Breast epithelium (tissue), 4 donors: ENCODE measurements around the gene GTPBP4. TPM values are rescaled to one million over a fixed set of nuclear protein-coding genes. Genes with fewer than 3 reads are reported as not detected.

Experiments used
- DNase-seq, 2 donors: peaks; one replicate each; pipeline ENCODE4 v3.0.0-alpha.2; 2019; ENCODE audit warnings: low spot score in 2 of 2
- H3K27ac ChIP-seq, 2 donors: fragments of 200-600 bp; sonication (generic) in 1 of 2; one replicate each; pipeline ENCODE4 v1.5.1; 2016 to 2019; ENCODE audit warnings: mild to moderate bottlenecking in 1 of 2
- H3K27me3 ChIP-seq, 2 donors: fragments of 200-600 bp; sonication (generic) in 1 of 2; one replicate each; pipeline versions ENCODE4 v1.5.1 to v1.6.0; 2017 to 2019; ENCODE audit warnings: control low read depth in 1 of 2, mild to moderate bottlenecking in 1 of 2
- H3K36me3 ChIP-seq: fragments of 200-600 bp; one replicate; pipeline ENCODE4 v1.5.1; 2019
- H3K4me1 ChIP-seq, 2 donors: fragments of 200-600 bp; sonication (generic); one replicate each; pipeline ENCODE4 v1.5.1; 2016 to 2019; ENCODE audit warnings: control low read depth in 1 of 2
- H3K4me3 ChIP-seq, 3 donors: fragments of 200-600 bp; sonication (generic); 1 replicate in 2 of 3; 2 replicates in 1 of 3; pipeline ENCODE4 v1.5.1; 2016 to 2019; ENCODE audit warnings: mild to moderate bottlenecking in 3 of 3, moderate library complexity in 2 of 3
- H3K9me3 ChIP-seq, 2 donors: fragments of 200-600 bp; sonication (generic) in 1 of 2; one replicate each; pipeline ENCODE4 v1.5.1; 2016 to 2019; ENCODE audit warnings: control low read depth in 1 of 2
- CTCF ChIP-seq, 3 donors: fragments of 450-650 bp; IDR thresholded peaks; one replicate each; pipeline ENCODE4 v1.5.1; 2016 to 2017; ENCODE audit warnings: antibody characterized with exemption in 3 of 3, mild to moderate bottlenecking in 3 of 3, moderate library complexity in 3 of 3
- POLR2A ChIP-seq: fragments of 450-650 bp; IDR thresholded peaks from one replicate; pipeline ENCODE4 v1.6.1; 2016; ENCODE audit warnings: antibody characterized with exemption, mild to moderate bottlenecking, moderate library complexity
- POLR2AphosphoS5 ChIP-seq, 3 donors: sonication (generic); formaldehyde crosslinking; IDR thresholded peaks; one replicate each; pipeline ENCODE4 v1.6.1; 2017; ENCODE audit warnings: antibody characterized with exemption in 3 of 3
- intact Hi-C: fragments of 100-400 bp; cut with DNase I; formaldehyde crosslinking; loops from one replicate; pipeline ENCODE4 v1.15.1; 2023; ENCODE audit warnings: low total_unique reads
- total RNA-seq, 3 donors: library from RNA; depleted of rRNA; stranded (reverse); fragments of >200 nt; gene quantifications; one replicate each; pipeline ENCODE4 v1.1.0, GENCODE V29; 2016

GTPBP4 gene
- total RNA-seq: 10 to 100 TPM; 32.6 to 51.2 (median 50.8) TPM

GRCh38 chr10:987870-988666 is at the start of gene GTPBP4:
GTPBP4 (plus strand) TSS chr10:988434; CDS start chr10:988480, 46 bp downstream.
- intact Hi-C loops: no loop called here
- Histone ChIP-seq H3K36me3 (no peaks in the 10 kb centered on the region), H3K27ac (peak within 1 kb of the TSS; percentile 89 to 93), H3K9me3 (no peaks in the 10 kb centered on the region), H3K4me1 (peaks cover 0 to 7% of the 10 kb centered on the region in 2 donors), H3K4me3 (peak within 1 kb of the TSS; percentile 74 to 94 (median 83)), H3K27me3 (no peaks in the 10 kb centered on the region)
- TF ChIP-seq CTCF (IDR thresholded peaks at IDR 0.05): no peak
- peak; percentile 56 for TF ChIP-seq POLR2A
- peak in 2 of 3 donors; percentile 75 to 78 for TF ChIP-seq POLR2AphosphoS5 (IDR thresholded peaks at IDR 0.05)
- peak; percentile 96 to 99 for DNase-seq

GRCh38 chr10:938941-939678 is 49.1 kb upstream of the GTPBP4 start:
- Histone ChIP-seq H3K4me1 (no peaks in the 10 kb centered on the region), H3K27me3 (no peaks in the 10 kb centered on the region), H3K36me3 (no peaks in the 10 kb centered on the region), H3K4me3 (no peak overlapping the region), H3K27ac (no peak overlapping the region), H3K9me3 (no peaks in the 10 kb centered on the region)
- no peak for DNase-seq
- no peak for TF ChIP-seq POLR2AphosphoS5 (IDR thresholded peaks at IDR 0.05)
- intact Hi-C loops: no loop called here

GRCh38 chr10:943334-944033 is 44.8 kb upstream of the GTPBP4 start:
- Histone ChIP-seq H3K9me3 (no peaks in the 10 kb centered on the region), H3K27ac (no peak overlapping the region), H3K36me3 (no peaks in the 10 kb centered on the region), H3K4me1 (no peaks in the 10 kb centered on the region), H3K4me3 (no peak overlapping the region), H3K27me3 (no peaks in the 10 kb centered on the region)
- intact Hi-C loops: no loop called here
- DNase-seq: no peak
- TF ChIP-seq POLR2AphosphoS5 (IDR thresholded peaks at IDR 0.05) (no peak), CTCF (IDR thresholded peaks at IDR 0.05) (no peak), POLR2A (no peak)

- intact Hi-C loops: no loop called here
- peak overlapping the region; percentile 52 to 83 for H3K27ac ChIP-seq
- peak overlapping the region in 2 of 3 donors; percentile 18 to 57 for H3K4me3 ChIP-seq
Observed at GRCh38 chr10:944034-944831, 44.0 kb upstream of the GTPBP4 start.

More at GRCh38 chr10:944034-944831, 44.0 kb upstream of the GTPBP4 start:
- H3K36me3 ChIP-seq: no peaks in the 10 kb centered on the region
- no peaks in the 10 kb centered on the region for H3K27me3 ChIP-seq
- no peaks in the 10 kb centered on the region for H3K9me3 ChIP-seq
- DNase-seq: peak in 1 of 2 donors; percentile 47
- no peaks in the 10 kb centered on the region for H3K4me1 ChIP-seq
- TF ChIP-seq CTCF (IDR thresholded peaks at IDR 0.05) (no peak), POLR2AphosphoS5 (IDR thresholded peaks at IDR 0.05) (peak in 1 of 3 donors; percentile 39)
